Nephron progenitor cell (in vitro differentiated cells): ENCODE measurements around the gene ECM2.

Experiments
- DNase-seq: peaks from one replicate; pipeline ENCODE4 v3.0.0; 2021
- H3K27ac Mint-ChIP-seq: 2 replicates; pipeline ENCODE4 v1.8.0; 2021; ENCODE audit warnings: mild to moderate bottlenecking, moderate library complexity, mixed read lengths
- H3K27me3 Mint-ChIP-seq: 2 replicates; pipeline ENCODE4 v1.8.0; 2021; ENCODE audit warnings: mild to moderate bottlenecking, low read depth, mixed read lengths; ENCODE audit not compliant: poor library complexity
- H3K36me3 Mint-ChIP-seq: 2 replicates; pipeline ENCODE4 v1.8.0; 2021; ENCODE audit warnings: low read depth, mixed read lengths
- H3K4me1 Mint-ChIP-seq: 2 replicates; pipeline ENCODE4 v1.8.0; 2021; ENCODE audit warnings: mixed read lengths
- H3K4me3 Mint-ChIP-seq: 2 replicates; pipeline ENCODE4 v1.8.0; 2021; ENCODE audit warnings: mild to moderate bottlenecking, moderate library complexity, mixed read lengths
- H3K9me3 Mint-ChIP-seq: 2 replicates; pipeline ENCODE4 v1.8.0; 2021; ENCODE audit warnings: mild to moderate bottlenecking, moderate library complexity, mixed read lengths
- CTCF ChIP-seq: fragments of 200-600 bp; sonication (generic); IDR thresholded peaks from 2 replicates; pipeline ENCODE4 v1.5.0; 2021; ENCODE audit warnings: antibody characterized with exemption

ECM2 gene

GRCh38 chr9:92563116-92564100, 27.6 kb upstream of the ECM2 start:
- Mint-ChIP-seq H3K9me3 (peaks cover 10% of the 10 kb centered on the region), H3K27me3 (no peaks in the 10 kb centered on the region), H3K4me3 (no peak overlapping the region), H3K27ac (peak overlapping the region; percentile 24), H3K4me1 (peaks cover 11% of the 10 kb centered on the region), H3K36me3 (peaks cover 8% of the 10 kb centered on the region)
- TF ChIP-seq CTCF = no peak
- no peak for DNase-seq

GRCh38 chr9:92562461-92562967, 26.7 kb upstream of the ECM2 start:
- H3K36me3 Mint-ChIP-seq = peaks cover 13% of the 10 kb centered on the region
- TF ChIP-seq CTCF = no peak
- no peak overlapping the region for H3K27ac Mint-ChIP-seq
- H3K27me3 Mint-ChIP-seq = no peaks in the 10 kb centered on the region
- H3K4me3 Mint-ChIP-seq = no peak overlapping the region
- peaks cover 11% of the 10 kb centered on the region for H3K4me1 Mint-ChIP-seq
- peaks cover 15% of the 10 kb centered on the region for H3K9me3 Mint-ChIP-seq
- no peak for DNase-seq

- no peak for TF ChIP-seq CTCF
- no peak overlapping the region for H3K4me3 Mint-ChIP-seq
- H3K27me3 Mint-ChIP-seq = no peaks in the 10 kb centered on the region
- peaks cover 11% of the 10 kb centered on the region for H3K4me1 Mint-ChIP-seq
- no peak overlapping the region for H3K27ac Mint-ChIP-seq
- no peak for DNase-seq
- H3K36me3 Mint-ChIP-seq = peaks cover 12% of the 10 kb centered on the region
- peaks cover 11% of the 10 kb centered on the region for H3K9me3 Mint-ChIP-seq
These were observed 25.9 kb upstream of the ECM2 start for GRCh38 chr9:92561374-92562330.

- peaks cover 2% of the 10 kb centered on the region for H3K27me3 Mint-ChIP-seq
- peaks cover 6% of the 10 kb centered on the region for H3K9me3 Mint-ChIP-seq
- no peak for DNase-seq
- H3K4me3 Mint-ChIP-seq = no peak overlapping the region
- peaks cover 6% of the 10 kb centered on the region for H3K36me3 Mint-ChIP-seq
- peak overlapping the region; percentile 58 for H3K27ac Mint-ChIP-seq
- TF ChIP-seq CTCF = no peak
- H3K4me1 Mint-ChIP-seq = peaks cover 11% of the 10 kb centered on the region
These were observed 23.0 kb upstream of the ECM2 start for GRCh38 chr9:92558612-92559374.

DNA sequence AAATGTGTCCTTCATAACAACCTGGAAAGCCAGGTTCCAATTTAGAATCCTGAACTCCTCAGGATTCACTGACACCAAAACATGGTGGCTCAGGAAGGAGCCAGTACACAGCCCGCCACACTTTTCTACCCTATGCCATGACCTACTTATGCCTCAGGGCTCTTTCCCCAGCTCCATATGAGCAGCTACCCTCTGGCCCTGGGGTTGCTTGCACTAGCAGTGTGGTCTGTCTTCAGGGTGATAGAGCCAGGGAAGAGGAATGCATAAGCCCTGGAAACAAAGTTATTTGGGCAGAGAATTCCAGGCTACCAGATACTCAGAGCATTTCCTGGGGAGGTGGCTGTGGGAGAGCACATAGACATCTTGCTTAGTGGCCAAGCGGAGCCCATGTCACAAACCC, 15.0 kb upstream of the ECM2 start:
- H3K27ac Mint-ChIP-seq = peak overlapping the region; percentile 60
- no peak for TF ChIP-seq CTCF
- H3K27me3 Mint-ChIP-seq = peaks cover 2% of the 10 kb centered on the region
- peaks cover 6% of the 10 kb centered on the region for H3K4me1 Mint-ChIP-seq
- peaks cover 5% of the 10 kb centered on the region for H3K36me3 Mint-ChIP-seq
- no peak for DNase-seq
- peaks cover 7% of the 10 kb centered on the region for H3K9me3 Mint-ChIP-seq
- no peak overlapping the region for H3K4me3 Mint-ChIP-seq
